Epidermal melanocyte (primary cell): ENCODE results near the gene NEDD9.

Experiments used
- DNase-seq: peaks from one replicate; pipeline ENCODE4 v3.0.0; 2011; ENCODE audit warnings: low spot score; ENCODE audit not compliant: insufficient read length

The NEDD9 gene

GRCh38 chr6:11260249-11261038, 28.0 kb upstream of the NEDD9 start:
- no peak for DNase-seq

GRCh38 chr6:11258260-11259237, 26.1 kb upstream of the NEDD9 start:
- no peak for DNase-seq

GRCh38 chr6:11255610-11256009, 23.1 kb upstream of the NEDD9 start:
- no peak for DNase-seq

GRCh38 chr6:11253594-11253993, 21.1 kb upstream of the NEDD9 start:
- DNase-seq: no peak

- DNase-seq: peak; percentile 41
Observed at GRCh38 chr6:11251553-11252360, 19.3 kb upstream of the NEDD9 start.

GRCh38 chr6:11250108-11250507, 17.6 kb upstream of the NEDD9 start:
- DNase-seq: no peak

GRCh38 chr6:11248974-11249761, 16.7 kb upstream of the NEDD9 start:
- DNase-seq: no peak

GRCh38 chr6:11246722-11247121, 14.3 kb upstream of the NEDD9 start:
- DNase-seq: no peak

GRCh38 chr6:11245381-11246256, 13.2 kb upstream of the NEDD9 start:
- DNase-seq: no peak

- no peak for DNase-seq
Observed at GRCh38 chr6:11244387-11245126, 12.1 kb upstream of the NEDD9 start.

- DNase-seq: no peak
Observed at GRCh38 chr6:11243861-11244260, 11.4 kb upstream of the NEDD9 start.

- DNase-seq: peak; percentile 41
Observed at GRCh38 chr6:11242711-11243110, 10.2 kb upstream of the NEDD9 start.

GRCh38 chr6:11241793-11242201, 9.3 kb upstream of the NEDD9 start:
- no peak for DNase-seq

GRCh38 chr6:11241154-11241792, 8.8 kb upstream of the NEDD9 start:
- DNase-seq: no peak

- no peak for DNase-seq
Observed at GRCh38 chr6:11237956-11238355, 5.5 kb upstream of the NEDD9 start.

GRCh38 chr6:11237428-11237827, 5.0 kb upstream of the NEDD9 start:
- DNase-seq: no peak

- no peak for DNase-seq
Observed at GRCh38 chr6:11236915-11237314, 4.4 kb upstream of the NEDD9 start.

- DNase-seq: peak; percentile 40
Observed at GRCh38 chr6:11236076-11236750, 3.7 kb upstream of the NEDD9 start.
